ENCODE data around the gene SLC22A6. TPM values are rescaled to one million over a fixed set of nuclear protein-coding genes. Genes with fewer than 3 reads are reported as not detected.

The SLC22A6 gene
- total and polyA plus RNA-seq, 2 of the 13 experiments (the other 11 are each of a cell fraction or from before 2014, with no cell fraction given) = not detected

GRCh38 chr11:63015521-63016215 lies 30.9 kb upstream of the SLC22A6 start, which contains the start of gene SLC22A8 (continued):
- TF ChIP-seq NONO (IDR thresholded peaks at IDR 0.05) = no peak
- no peak for TF ChIP-seq NONO (CRISPR knock-in tag; conservative IDR thresholded peaks at IDR 0.05)
- TF ChIP-seq TARDBP (CRISPR knock-in tag; IDR thresholded peaks at IDR 0.05) = no peak
- no peak for TF ChIP-seq ZNF609 (CRISPR knock-in tag; IDR thresholded peaks at IDR 0.05; ENCODE audit: borderline replicate concordance)
- TF ChIP-seq MNT (IDR thresholded peaks at IDR 0.05) = no peak
- TF ChIP-seq ZNF205 (CRISPR knock-in tag; IDR thresholded peaks at IDR 0.05) = no peak
- no peak for TF ChIP-seq KDM6A (CRISPR knock-in tag; IDR thresholded peaks at IDR 0.05; ENCODE audit: low read depth)
- no peak for TF ChIP-seq ZEB1 (IDR thresholded peaks at IDR 0.05; ENCODE audit: insufficient replicate concordance, low read depth)
- no peak for TF ChIP-seq SYNCRIP (IDR thresholded peaks at IDR 0.05; ENCODE audit: insufficient read depth, low read depth, low read length)
- no peak for TF ChIP-seq PLRG1 (conservative IDR thresholded peaks at IDR 0.05)
- no peak for TF ChIP-seq ZNF577 (CRISPR knock-in tag; IDR thresholded peaks at IDR 0.05; ENCODE audit: borderline replicate concordance, low read depth)
- no peak for TF ChIP-seq TFDP1 (CRISPR knock-in tag; IDR thresholded peaks at IDR 0.05; ENCODE audit: borderline replicate concordance)
- TF ChIP-seq LCORL (IDR thresholded peaks at IDR 0.05) = no peak
- peak; percentile 23; the same call in 1 of the 2 replicates for TF ChIP-seq LCORL (CRISPR knock-in tag; IDR thresholded peaks at IDR 0.05)
- TF ChIP-seq PRDM4 (CRISPR knock-in tag; IDR thresholded peaks at IDR 0.05; ENCODE audit: borderline replicate concordance) = no peak
- no peak for TF ChIP-seq ZFP36L1 (CRISPR knock-in tag; IDR thresholded peaks at IDR 0.05)
- no peak for TF ChIP-seq MATR3 (CRISPR knock-in tag; IDR thresholded peaks at IDR 0.05)
- no peak for TF ChIP-seq ZIK1 (CRISPR knock-in tag; IDR thresholded peaks at IDR 0.05; ENCODE audit: borderline replicate concordance, low read depth)
- no peak for TF ChIP-seq GTF2F1 (IDR thresholded peaks at IDR 0.05; ENCODE audit: low read length)
- no peak for TF ChIP-seq FOSL2 (CRISPR knock-in tag; IDR thresholded peaks at IDR 0.05)

Data from HepG2 (cell line).